WTC11 (cell line): ENCODE data around the gene LHFPL6. TPM values are rescaled to one million over a fixed set of nuclear protein-coding genes. Genes with fewer than 3 reads are reported as not detected.
A peak's percentile ranks its signal among the peaks of the same experiment; 100 is the strongest.

Experiments
- ATAC-seq: fragments of 200-7000 bp; cut with Tn5 transposase; 2 replicates; pipeline ENCODE4 v1.10.0; 2021; ENCODE audit warnings: mild to moderate bottlenecking, moderate library complexity
- CTCF ChIA-PET: fragments of 300-600 bp; sonication (Branson Sonifier 250); formaldehyde crosslinking; loops from one replicate; lab custom pipeline; 2021; ENCODE audit warnings: antibody characterized with exemption; lab: Charles Lee
- POLR2A ChIA-PET: fragments of 350-600 bp; sonication (Branson Sonifier 250); formaldehyde crosslinking; loops from one replicate; lab custom pipeline; 2021; ENCODE audit warnings: antibody characterized with exemption; lab: Charles Lee
- DNase-seq: peaks from one replicate; pipeline ENCODE4 v3.0.0; 2021; ENCODE audit warnings: low spot score
- H3K27ac Mint-ChIP-seq: 2 replicates; pipeline ENCODE4 v1.8.0; 2021; ENCODE audit warnings: mixed read lengths
- H3K27me3 Mint-ChIP-seq: 2 replicates; pipeline ENCODE4 v1.8.0; 2021; ENCODE audit warnings: low read depth, mild to moderate bottlenecking, moderate library complexity, mixed read lengths
- H3K36me3 Mint-ChIP-seq: 2 replicates; pipeline ENCODE4 v1.8.0; 2021; ENCODE audit warnings: mixed read lengths
- H3K4me1 Mint-ChIP-seq: 2 replicates; pipeline ENCODE4 v1.8.0; 2022; ENCODE audit warnings: mixed read lengths
- H3K4me3 Mint-ChIP-seq: 2 replicates; pipeline ENCODE4 v1.8.0; 2021; ENCODE audit warnings: mild to moderate bottlenecking, moderate library complexity, mixed read lengths
- H3K9me3 Mint-ChIP-seq: 2 replicates; pipeline ENCODE4 v1.8.0; 2021; ENCODE audit warnings: mixed read lengths
- CREM ChIP-seq: sonication (generic); formaldehyde crosslinking; IDR thresholded peaks from 2 replicates; pipeline ENCODE4 v1.8.1; 2022; ENCODE audit warnings: mild to moderate bottlenecking, missing genetic modification reagents, moderate library complexity
- CTCF ChIP-seq: fragments of 200-600 bp; IDR thresholded peaks from 2 replicates; pipeline ENCODE4 v1.8.0; 2022; ENCODE audit warnings: antibody characterized with exemption
- ELF4 ChIP-seq: sonication (generic); formaldehyde crosslinking; IDR thresholded peaks from 2 replicates; pipeline ENCODE4 v1.8.1; 2022; ENCODE audit warnings: low read depth, mild to moderate bottlenecking, moderate library complexity, missing genetic modification reagents
- ETV6 ChIP-seq: sonication (generic); formaldehyde crosslinking; IDR thresholded peaks from 2 replicates; pipeline ENCODE4 v1.8.1; 2022; ENCODE audit warnings: mild to moderate bottlenecking, missing genetic modification reagents
- GABPB1 ChIP-seq: sonication (generic); formaldehyde crosslinking; IDR thresholded peaks from 2 replicates; pipeline ENCODE4 v1.8.1; 2023; ENCODE audit warnings: mild to moderate bottlenecking, missing genetic modification reagents
- GRHL2 ChIP-seq: fragments of 250-450 bp; sonication (Bioruptor Pico); IDR thresholded peaks from 2 replicates; pipeline ENCODE4 v1.8.0; 2022; ENCODE audit warnings: mild to moderate bottlenecking, moderate library complexity; ENCODE audit not compliant: insufficient replicate concordance, severe bottlenecking
- GTF2I ChIP-seq: fragments of 250-450 bp; sonication (Bioruptor Pico); conservative IDR thresholded peaks from 2 replicates; pipeline ENCODE4 v1.4.0; 2021; ENCODE audit warnings: mild to moderate bottlenecking
- KAT7 ChIP-seq: sonication (generic); formaldehyde crosslinking; IDR thresholded peaks from 2 replicates; pipeline ENCODE4 v1.8.1; 2023; ENCODE audit warnings: missing genetic modification reagents, mild to moderate bottlenecking, borderline replicate concordance
- MYBL2 ChIP-seq: sonication (generic); formaldehyde crosslinking; IDR thresholded peaks from 2 replicates; pipeline ENCODE4 v1.8.1; 2023; ENCODE audit warnings: mild to moderate bottlenecking, moderate library complexity, missing genetic modification reagents
- NR1H2 ChIP-seq: sonication (generic); formaldehyde crosslinking; IDR thresholded peaks from 2 replicates; pipeline ENCODE4 v1.9.0; 2021; ENCODE audit warnings: mild to moderate bottlenecking, moderate library complexity, missing genetic modification reagents
- OVOL2 ChIP-seq: fragments of 250-450 bp; sonication (Bioruptor Pico); IDR thresholded peaks from 2 replicates; pipeline ENCODE4 v1.9.0; 2021; ENCODE audit warnings: mild to moderate bottlenecking, borderline replicate concordance
- SP1 ChIP-seq: sonication (generic); formaldehyde crosslinking; conservative IDR thresholded peaks from 2 replicates; pipeline ENCODE4 v1.8.1; 2022; ENCODE audit warnings: missing genetic modification reagents
- TEAD1 ChIP-seq: sonication (generic); formaldehyde crosslinking; IDR thresholded peaks from 2 replicates; pipeline ENCODE4 v1.8.0; 2022; ENCODE audit warnings: mild to moderate bottlenecking, missing genetic modification reagents
- TEAD4 ChIP-seq: sonication (generic); formaldehyde crosslinking; IDR thresholded peaks from 2 replicates; pipeline ENCODE4 v1.8.0; 2022; ENCODE audit warnings: mild to moderate bottlenecking, missing genetic modification reagents
- USF2 ChIP-seq: sonication (generic); formaldehyde crosslinking; IDR thresholded peaks from 2 replicates; pipeline ENCODE4 v1.8.1; 2023; ENCODE audit warnings: mild to moderate bottlenecking, missing genetic modification reagents, moderate library complexity
- ZNF121 ChIP-seq: sonication (generic); formaldehyde crosslinking; IDR thresholded peaks from 2 replicates; pipeline ENCODE4 v1.8.0; 2023; ENCODE audit warnings: missing genetic modification reagents
- ZNF263 ChIP-seq: sonication (generic); formaldehyde crosslinking; IDR thresholded peaks from 2 replicates; pipeline ENCODE4 v1.8.1; 2022; ENCODE audit warnings: low read depth, mild to moderate bottlenecking, moderate library complexity, missing genetic modification reagents
- ZNF423 ChIP-seq: fragments of 250-450 bp; sonication (Bioruptor Pico); IDR thresholded peaks from 2 replicates; pipeline ENCODE4 v2.1.2; 2022; ENCODE audit warnings: mild to moderate bottlenecking, moderate library complexity
- ZSCAN18 ChIP-seq: fragments of 250-450 bp; sonication (Bioruptor Pico); IDR thresholded peaks from 2 replicates; pipeline ENCODE4 v2.1.2; 2022; ENCODE audit warnings: mild to moderate bottlenecking, moderate library complexity
- total RNA-seq: library from RNA; stranded (reverse); gene quantifications from 3 replicates; pipeline ENCODE4 v1.2.3, GENCODE V29; 2021
- TF ChIP-seq, protein P1 (sequence below): sonication (generic); formaldehyde crosslinking; IDR thresholded peaks from 2 replicates; pipeline ENCODE4 v1.8.1; 2022; ENCODE audit warnings: mild to moderate bottlenecking, moderate library complexity, missing genetic modification reagents
- TF ChIP-seq, protein P2 (sequence below): sonication (generic); formaldehyde crosslinking; IDR thresholded peaks from 2 replicates; pipeline ENCODE4 v1.8.1; 2022; ENCODE audit warnings: low read depth, missing genetic modification reagents, borderline replicate concordance

Gene LHFPL6
- total RNA-seq, 1 experiment from 2014 or later: 4.5 TPM

- TF ChIP-seq ZSCAN18: no peak
- TF ChIP-seq SP1 (CRISPR knock-in tag): no peak
- no peak for TF ChIP-seq CREM (CRISPR knock-in tag)
- no peak for TF ChIP-seq GTF2I (CRISPR knock-in tag)
- TF ChIP-seq NR1H2 (CRISPR knock-in tag): no peak
- no peak for TF ChIP-seq ELF4
- TF ChIP-seq GABPB1 (CRISPR knock-in tag): no peak
- TF ChIP-seq ZNF423 (CRISPR knock-in tag): no peak
- TF ChIP-seq ETV6 (CRISPR knock-in tag): no peak
Measured at GRCh38 chr13:39446865-39447264, 156.1 kb downstream of the LHFPL6 start (continued).

- DNase-seq: no peak
- ATAC-seq: no peak
- peaks cover 12% of the 10 kb centered on the region for H3K36me3 Mint-ChIP-seq
- CTCF ChIA-PET: no interaction called here
- H3K27me3 Mint-ChIP-seq: no peaks in the 10 kb centered on the region; the same call in 1 of the 2 replicates
- H3K4me1 Mint-ChIP-seq: no peaks in the 10 kb centered on the region
- no peak overlapping the region for H3K4me3 Mint-ChIP-seq
- peaks cover 13% of the 10 kb centered on the region for H3K9me3 Mint-ChIP-seq
- POLR2A ChIA-PET: no interaction called here
- H3K27ac Mint-ChIP-seq: no peak overlapping the region
- TF ChIP-seq MYBL2 (CRISPR knock-in tag): no peak
Measured at GRCh38 chr13:39444866-39445265, 158.1 kb downstream of the LHFPL6 start.

GRCh38 chr13:39433651-39434050 is 169.3 kb downstream of the LHFPL6 start:
- TF ChIP-seq TEAD1 (CRISPR knock-in tag): no peak
- no peak for TF ChIP-seq GTF2I (CRISPR knock-in tag)
- no peak for TF ChIP-seq ZSCAN18
- TF ChIP-seq GRHL2: no peak
- TF ChIP-seq TEAD4 (CRISPR knock-in tag): no peak
- no peak for TF ChIP-seq GABPB1 (CRISPR knock-in tag)
- no peak for TF ChIP-seq ZNF121
- TF ChIP-seq, protein P1, sequence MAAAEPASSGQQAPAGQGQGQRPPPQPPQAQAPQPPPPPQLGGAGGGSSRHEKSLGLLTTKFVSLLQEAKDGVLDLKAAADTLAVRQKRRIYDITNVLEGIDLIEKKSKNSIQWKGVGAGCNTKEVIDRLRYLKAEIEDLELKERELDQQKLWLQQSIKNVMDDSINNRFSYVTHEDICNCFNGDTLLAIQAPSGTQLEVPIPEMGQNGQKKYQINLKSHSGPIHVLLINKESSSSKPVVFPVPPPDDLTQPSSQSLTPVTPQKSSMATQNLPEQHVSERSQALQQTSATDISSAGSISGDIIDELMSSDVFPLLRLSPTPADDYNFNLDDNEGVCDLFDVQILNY (CRISPR knock-in tag): no peak
- TF ChIP-seq, protein P2, sequence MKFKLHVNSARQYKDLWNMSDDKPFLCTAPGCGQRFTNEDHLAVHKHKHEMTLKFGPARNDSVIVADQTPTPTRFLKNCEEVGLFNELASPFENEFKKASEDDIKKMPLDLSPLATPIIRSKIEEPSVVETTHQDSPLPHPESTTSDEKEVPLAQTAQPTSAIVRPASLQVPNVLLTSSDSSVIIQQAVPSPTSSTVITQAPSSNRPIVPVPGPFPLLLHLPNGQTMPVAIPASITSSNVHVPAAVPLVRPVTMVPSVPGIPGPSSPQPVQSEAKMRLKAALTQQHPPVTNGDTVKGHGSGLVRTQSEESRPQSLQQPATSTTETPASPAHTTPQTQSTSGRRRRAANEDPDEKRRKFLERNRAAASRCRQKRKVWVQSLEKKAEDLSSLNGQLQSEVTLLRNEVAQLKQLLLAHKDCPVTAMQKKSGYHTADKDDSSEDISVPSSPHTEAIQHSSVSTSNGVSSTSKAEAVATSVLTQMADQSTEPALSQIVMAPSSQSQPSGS (CRISPR knock-in tag): no peak
- TF ChIP-seq KAT7 (CRISPR knock-in tag): no peak
- TF ChIP-seq, all 79 proteins: peak for 0
- Mint-ChIP-seq H3K27me3 (no peaks in the 10 kb centered on the region; the same call in none of the 2 replicates), H3K4me3 (no peak overlapping the region), H3K36me3 (peaks cover 40% of the 10 kb centered on the region), H3K4me1 (0 out of 2 replicates have a peak, but pooled peaks cover 5% of the 10 kb centered on the region), H3K9me3 (peaks cover 54% of the 10 kb centered on the region), H3K27ac (no peak overlapping the region)
- no peak for ATAC-seq
- CTCF ChIA-PET: interaction anchor here (0.7 kb wide), 1 partner anchor 18 kb away, joined by 3 read pairs; no protein-coding TSS in a partner anchor
- DNase-seq: no peak
- POLR2A ChIA-PET: interaction anchor here (0.6 kb wide), 1 partner anchor 62 kb away, joined by 3 read pairs; no protein-coding TSS in a partner anchor

- Mint-ChIP-seq H3K36me3 (peaks cover 34% of the 10 kb centered on the region), H3K27me3 (no peaks in the 10 kb centered on the region; the same call in 1 of the 2 replicates), H3K4me3 (no peak overlapping the region), H3K4me1 (0 out of 2 replicates have a peak, but pooled peaks cover 5% of the 10 kb centered on the region), H3K27ac (no peak overlapping the region), H3K9me3 (peaks cover 54% of the 10 kb centered on the region)
- ATAC-seq: peak; percentile 20; the same call in 1 of the 2 replicates
- POLR2A ChIA-PET: no interaction called here
- DNase-seq: no peak
- CTCF ChIA-PET: no interaction called here
- TF ChIP-seq CTCF (no peak), USF2 (CRISPR knock-in tag) (no peak), ELF4 (no peak), ZNF263 (CRISPR knock-in tag) (no peak), ZNF423 (CRISPR knock-in tag) (no peak), OVOL2 (CRISPR knock-in tag) (no peak), CREM (CRISPR knock-in tag) (no peak)
- TF ChIP-seq, protein P1 (CRISPR knock-in tag): no peak
Measured at GRCh38 chr13:39432196-39432595, 170.8 kb downstream of the LHFPL6 start.
